GM12874 (cell line): ENCODE results near the gene ERMN.

Experiments
- CTCF ChIP-seq: IDR thresholded peaks from 2 replicates; pipeline ENCODE4 v1.5.1; 2011; ENCODE audit warnings: low read depth, mild to moderate bottlenecking, control low read depth, low read length, moderate library complexity; ENCODE audit not compliant: insufficient read depth

ERMN gene

GRCh38 chr2:157359628-157360027 is 34.0 kb upstream of the ERMN start:
- no peak for TF ChIP-seq CTCF

GRCh38 chr2:157355618-157356017 is 30.0 kb upstream of the ERMN start:
- no peak for TF ChIP-seq CTCF

GRCh38 chr2:157349949-157350515 is 24.4 kb upstream of the ERMN start:
- no peak for TF ChIP-seq CTCF

- TF ChIP-seq CTCF, result no peak
Measured at GRCh38 chr2:157348291-157348921, 22.8 kb upstream of the ERMN start.

- TF ChIP-seq CTCF, result no peak
Measured at GRCh38 chr2:157345647-157346389, 20.2 kb upstream of the ERMN start.

- no peak for TF ChIP-seq CTCF
Measured at GRCh38 chr2:157339965-157340655, 14.5 kb upstream of the ERMN start.

GRCh38 chr2:157337978-157338377 is 12.4 kb upstream of the ERMN start:
- TF ChIP-seq CTCF, result no peak
